DMS114 treated with DMSO at 0.1 percent for 48 hours (cell line): ENCODE data around the gene CASP3.
"Not testable (repeated sequence)": the region's sequence is repeated elsewhere in the genome, so short reads cannot be mapped to it uniquely, and the experiment has no call there.

ENCODE experiments used
- DNase-seq: peaks from one replicate; lab custom pipeline; 2025; ENCODE audit not compliant: unreplicated experiment; lab: John Stamatoyannopoulos, UW

Gene CASP3

GRCh38 chr4:184596617-184597185, 52.5 kb downstream of the CASP3 start:
- DNase-seq, result no peak

- DNase-seq, result no peak
Measured at GRCh38 chr4:184596044-184596616, 53.1 kb downstream of the CASP3 start.

GRCh38 chr4:184595430-184595829, 53.8 kb downstream of the CASP3 start:
- no peak for DNase-seq

DNA sequence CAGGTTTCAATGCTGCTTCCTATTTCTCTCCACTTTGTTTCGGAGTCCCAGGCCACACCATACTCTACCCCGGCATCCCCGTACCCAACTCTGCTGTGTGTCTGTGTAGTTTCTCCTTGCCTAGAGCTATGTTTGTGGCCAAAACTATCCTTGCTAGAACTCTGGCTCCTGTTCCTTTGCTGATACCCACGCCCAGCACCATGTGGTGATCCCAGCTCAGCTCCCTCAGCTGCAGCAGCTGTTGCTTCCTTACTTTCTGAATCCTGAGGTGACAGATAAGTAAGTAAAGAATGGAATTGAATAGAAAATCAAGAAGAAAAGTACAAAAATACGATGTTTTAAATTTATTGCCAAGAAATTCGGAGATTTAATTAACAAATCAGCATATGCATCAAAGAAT, 55.8 kb downstream of the CASP3 start:
- no peak for DNase-seq

DNA sequence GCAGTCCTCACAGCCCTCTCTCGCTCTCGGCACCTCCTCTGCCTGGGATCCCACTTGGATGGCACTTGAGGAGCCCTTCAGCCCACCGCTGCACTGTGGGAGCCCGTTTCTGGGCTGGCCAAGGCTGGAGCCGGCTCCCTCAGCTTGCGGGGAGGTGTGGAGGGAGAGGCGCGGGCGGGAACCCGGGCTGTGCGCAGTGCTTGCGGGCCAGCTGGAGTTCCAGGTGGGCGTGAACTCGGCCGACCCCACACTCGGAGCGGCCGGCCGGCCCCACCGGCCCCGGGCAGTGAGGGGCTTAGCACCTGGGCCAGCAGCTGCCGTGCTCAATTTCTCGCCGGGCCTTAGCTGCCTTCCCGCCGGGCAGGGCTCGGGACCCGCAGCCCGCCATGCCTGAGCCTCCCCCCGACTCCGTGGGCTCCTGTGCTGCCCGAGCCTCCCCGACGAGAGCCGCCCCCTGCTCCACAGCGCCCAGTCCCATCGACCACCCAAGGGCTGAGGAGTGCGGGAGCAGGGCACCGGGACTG, 57.4 kb downstream of the CASP3 start:
- not testable (repeated sequence) for DNase-seq

GRCh38 chr4:184591070-184591677, 58.1 kb downstream of the CASP3 start:
- DNase-seq, result no peak

GRCh38 chr4:184590196-184590595, 59.1 kb downstream of the CASP3 start:
- DNase-seq, result no peak

DNA sequence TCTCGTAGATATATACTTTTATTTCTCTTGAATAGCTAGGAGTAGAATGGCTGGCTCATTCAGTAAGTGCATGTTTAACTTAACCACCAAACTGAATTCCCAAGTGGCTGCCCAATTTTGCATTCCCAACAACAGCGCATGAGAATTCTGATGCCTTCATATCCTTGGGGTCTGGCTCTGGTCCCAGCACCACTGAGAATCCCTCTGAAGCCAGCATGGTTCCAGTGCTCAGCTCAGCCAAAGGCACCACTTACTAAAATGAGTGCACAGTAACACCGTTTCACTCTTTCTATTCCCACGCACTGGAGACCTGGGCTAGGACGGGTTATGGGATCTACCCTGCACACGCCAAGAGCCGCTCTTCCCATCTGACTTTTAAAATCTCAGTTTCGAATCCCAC, 60.4 kb downstream of the CASP3 start:
- DNase-seq, result no peak

GRCh38 chr4:184587701-184588100, 61.5 kb downstream of the CASP3 start:
- no peak for DNase-seq

DNA sequence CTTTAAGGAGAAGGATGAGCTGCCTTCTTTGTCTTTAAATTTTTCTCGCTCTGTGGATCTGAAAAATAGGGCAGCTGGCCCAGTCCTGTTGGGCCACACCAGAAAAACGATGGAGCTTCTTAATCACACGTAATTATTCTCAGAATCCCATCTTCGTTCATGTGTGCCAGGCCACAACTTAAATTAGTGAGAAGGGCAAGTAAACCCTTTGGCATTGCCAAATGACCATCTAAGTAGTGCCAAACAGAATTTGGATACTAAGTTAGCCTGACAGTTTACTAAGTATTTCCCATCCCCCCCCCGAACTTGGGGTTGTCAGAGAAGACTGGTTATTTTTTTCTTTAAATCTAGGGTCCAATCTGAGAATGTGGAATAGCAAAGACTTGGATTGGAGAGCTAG, 62.0 kb downstream of the CASP3 start:
- DNase-seq, result no peak

GRCh38 chr4:184583738-184584502, 65.3 kb downstream of the CASP3 start:
- DNase-seq, result no peak
